ENCODE measurements around the gene ZNF503. TPM values are rescaled to one million over a fixed set of nuclear protein-coding genes. Genes with fewer than 3 reads are reported as not detected.

ZNF503 gene, protein sequence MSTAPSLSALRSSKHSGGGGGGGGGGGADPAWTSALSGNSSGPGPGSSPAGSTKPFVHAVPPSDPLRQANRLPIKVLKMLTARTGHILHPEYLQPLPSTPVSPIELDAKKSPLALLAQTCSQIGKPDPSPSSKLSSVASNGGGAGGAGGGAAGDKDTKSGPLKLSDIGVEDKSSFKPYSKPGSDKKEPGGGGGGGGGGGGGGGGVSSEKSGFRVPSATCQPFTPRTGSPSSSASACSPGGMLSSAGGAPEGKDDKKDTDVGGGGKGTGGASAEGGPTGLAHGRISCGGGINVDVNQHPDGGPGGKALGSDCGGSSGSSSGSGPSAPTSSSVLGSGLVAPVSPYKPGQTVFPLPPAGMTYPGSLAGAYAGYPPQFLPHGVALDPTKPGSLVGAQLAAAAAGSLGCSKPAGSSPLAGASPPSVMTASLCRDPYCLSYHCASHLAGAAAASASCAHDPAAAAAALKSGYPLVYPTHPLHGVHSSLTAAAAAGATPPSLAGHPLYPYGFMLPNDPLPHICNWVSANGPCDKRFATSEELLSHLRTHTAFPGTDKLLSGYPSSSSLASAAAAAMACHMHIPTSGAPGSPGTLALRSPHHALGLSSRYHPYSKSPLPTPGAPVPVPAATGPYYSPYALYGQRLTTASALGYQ
- polyA plus RNA-seq (2013, experiment 1 of 2; ENCODE audit: insufficient read length) = 50.9 TPM
- 56.1 TPM for polyA plus RNA-seq (2013, experiment 2 of 2; ENCODE audit: insufficient read length)

GRCh38 chr10:75401569-75402485 lies at the start of gene ZNF503:
TSS of gene ZNF503 (minus strand) at chr10:75401764. CDS start at chr10:75401419, 345 bp downstream.
- peak; percentile 100 for DNase-seq

DNA sequence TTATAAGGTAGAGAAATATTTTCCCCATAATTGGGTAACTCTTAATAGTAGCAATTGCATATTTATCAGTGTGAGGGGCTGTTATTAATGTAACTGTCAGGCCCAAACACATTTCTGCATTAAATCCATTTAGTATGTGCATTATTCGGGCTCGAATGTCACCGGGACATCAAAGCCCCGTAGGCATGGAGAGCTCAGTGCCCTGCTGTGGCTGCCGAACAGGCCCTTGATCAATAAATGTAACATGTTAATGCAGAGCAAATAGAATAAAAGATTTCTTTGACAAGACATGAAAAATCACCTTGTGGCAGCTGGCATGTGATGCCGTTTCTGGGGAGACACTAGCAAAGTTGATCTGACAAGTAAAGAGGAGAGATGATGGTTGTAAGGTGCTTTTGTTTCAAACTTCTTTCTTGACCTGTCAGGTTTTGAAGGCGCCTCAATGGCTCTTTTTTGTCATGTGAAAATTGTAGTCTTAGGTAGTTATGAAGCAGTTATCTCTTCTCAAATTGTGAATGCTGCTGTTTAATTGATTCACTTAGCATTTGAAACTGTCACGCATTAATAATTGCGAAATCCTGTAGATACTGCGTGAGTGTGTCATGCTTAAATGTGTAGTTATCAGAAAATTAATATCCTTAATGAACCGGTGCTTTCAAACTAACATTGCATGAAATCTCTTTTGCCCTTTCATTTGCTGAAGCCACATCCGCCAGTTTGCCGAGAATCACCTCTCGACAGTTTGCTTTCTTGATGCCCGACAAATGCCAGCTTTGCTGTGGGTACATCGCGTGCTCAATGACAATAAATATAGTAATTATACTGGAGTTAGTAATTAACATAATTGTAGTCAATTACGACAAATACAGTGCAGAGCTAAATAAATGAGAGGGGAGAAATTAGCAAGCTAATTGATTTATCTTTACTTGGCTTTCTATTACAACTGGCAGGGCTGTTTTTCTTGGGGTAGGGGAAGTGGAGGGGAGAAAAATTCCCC lies 49.4 kb upstream of the ZNF503 start:
- DNase-seq = no peak

- DNase-seq = no peak
Observed at GRCh38 chr10:75450075-75450445, 48.5 kb upstream of the ZNF503 start.

DNA sequence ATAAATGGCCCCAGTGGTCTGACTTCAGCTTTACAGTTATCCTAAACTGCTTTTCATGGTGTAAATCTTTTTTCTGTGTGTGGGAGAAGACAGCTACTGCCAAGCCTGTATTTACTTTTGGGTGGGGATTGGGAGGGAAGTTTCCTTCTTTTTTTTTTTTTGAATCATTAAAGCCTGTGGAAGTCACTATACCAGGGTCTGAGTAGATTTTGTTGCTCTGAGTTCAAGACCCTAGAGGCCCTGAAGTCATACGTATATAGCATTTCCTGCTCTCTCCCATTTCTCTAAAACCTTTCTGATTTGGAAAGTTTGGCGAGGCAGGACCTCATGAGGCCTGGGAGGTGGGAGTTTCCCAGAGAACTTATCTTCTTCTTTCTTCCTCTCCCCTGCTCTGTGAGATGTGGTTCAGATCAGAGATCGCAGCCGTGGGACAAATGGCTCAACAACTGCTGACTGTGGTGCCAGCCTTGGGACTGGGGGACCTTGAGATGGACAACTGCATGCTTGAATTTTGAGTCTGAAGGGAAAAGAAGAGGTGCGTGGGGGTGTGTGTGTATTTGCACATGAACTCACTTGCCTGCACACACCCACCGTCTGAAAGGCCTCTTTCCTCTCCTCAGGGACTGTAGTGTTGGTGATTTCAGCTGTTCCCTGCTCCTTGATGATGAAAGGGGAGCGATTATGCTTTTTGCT lies 48.0 kb upstream of the ZNF503 start:
- DNase-seq = no peak

DNA sequence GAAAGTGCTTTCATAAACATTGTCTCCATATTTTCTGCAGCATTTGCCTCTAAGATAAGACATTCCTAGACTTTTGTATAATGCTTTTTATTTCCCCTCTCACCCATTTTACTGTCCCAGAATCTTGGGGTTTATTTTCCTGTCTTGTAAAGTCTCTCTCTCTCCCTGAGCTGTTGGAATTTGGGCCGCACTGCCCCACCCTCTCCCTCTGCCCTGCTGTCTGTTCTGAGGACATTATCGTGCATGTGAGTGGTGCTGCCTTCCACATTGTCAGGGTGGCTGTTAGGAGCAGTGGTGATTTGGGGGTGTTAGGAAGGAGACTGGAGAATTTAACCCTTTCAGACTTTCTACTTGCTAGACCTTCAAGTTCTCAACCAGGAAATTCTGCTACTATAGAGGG lies 46.6 kb upstream of the ZNF503 start:
- DNase-seq = no peak

GRCh38 chr10:75446508-75446907 lies 44.9 kb upstream of the ZNF503 start:
- DNase-seq = no peak

- DNase-seq = no peak
Observed at GRCh38 chr10:75444781-75445386, 43.3 kb upstream of the ZNF503 start.

- DNase-seq = no peak
Observed at GRCh38 chr10:75443362-75443761, 41.8 kb upstream of the ZNF503 start.

- no peak for DNase-seq
Observed at GRCh38 chr10:75441682-75442081, 40.1 kb upstream of the ZNF503 start.

DNA sequence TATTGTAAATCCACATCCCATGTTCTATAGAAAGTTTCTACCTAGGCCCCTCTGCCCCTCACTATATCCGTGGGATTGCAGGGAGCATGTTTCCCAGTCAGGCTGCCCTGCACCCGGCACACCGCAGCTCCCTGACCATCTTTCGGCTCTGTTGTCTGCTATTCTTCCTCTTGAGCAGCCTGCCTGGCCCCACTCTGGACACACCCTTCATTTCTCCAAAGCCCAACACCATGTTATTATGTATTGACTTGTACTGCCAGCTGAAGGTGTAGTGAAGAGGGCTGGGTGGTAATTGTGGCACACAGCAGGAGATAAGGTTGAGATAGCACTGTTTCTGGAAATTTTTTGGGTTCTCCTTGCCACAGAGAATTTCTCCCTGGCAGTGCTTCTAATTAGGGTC lies 39.6 kb upstream of the ZNF503 start:
- DNase-seq = no peak

GRCh38 chr10:75440271-75440793 lies 38.8 kb upstream of the ZNF503 start:
- no peak for DNase-seq

- DNase-seq = no peak
Observed at GRCh38 chr10:75439811-75440210, 38.2 kb upstream of the ZNF503 start.

- no peak for DNase-seq
Observed at GRCh38 chr10:75438275-75438674, 36.7 kb upstream of the ZNF503 start.

DNA sequence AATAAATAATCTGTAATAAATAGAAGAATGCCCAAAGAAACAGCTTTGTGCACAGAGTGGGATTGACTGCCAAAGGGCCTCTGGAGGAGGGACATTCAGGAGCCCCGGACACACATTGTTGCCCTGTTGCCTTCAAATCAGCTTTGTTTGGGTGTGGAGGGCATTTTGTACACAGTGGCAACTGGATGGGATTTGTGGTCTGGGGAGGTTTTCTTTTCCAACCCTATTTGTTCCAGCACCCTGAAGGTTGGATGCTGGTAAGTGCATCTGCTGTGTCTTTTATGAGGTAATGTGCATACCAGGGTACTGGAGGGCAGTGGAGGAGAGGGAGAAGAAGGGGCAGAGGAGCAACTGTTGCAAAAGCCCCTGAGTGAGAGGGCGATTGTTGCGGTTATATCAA lies 36.1 kb upstream of the ZNF503 start:
- DNase-seq = no peak

GRCh38 chr10:75436896-75437295 lies 35.3 kb upstream of the ZNF503 start:
- DNase-seq = no peak

DNA sequence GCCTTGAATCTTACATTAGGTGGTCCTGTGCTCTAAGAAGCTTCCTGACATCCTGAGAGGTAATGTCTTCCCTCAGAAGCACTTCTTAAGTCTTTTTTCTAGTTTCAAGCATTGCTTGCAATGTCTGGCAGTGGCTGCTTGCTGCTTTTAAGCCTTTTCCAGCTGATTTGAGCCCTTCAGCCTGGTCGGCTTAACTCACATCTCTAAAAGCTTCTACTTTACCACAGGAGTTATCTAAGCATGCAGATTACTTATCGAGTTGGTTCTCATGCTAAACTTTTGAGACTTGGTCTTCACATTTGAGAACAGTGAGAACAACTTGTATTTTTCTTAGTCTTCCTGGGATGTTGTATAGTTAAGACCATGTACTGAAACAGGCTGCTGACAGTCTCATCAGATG lies 33.7 kb upstream of the ZNF503 start:
- DNase-seq = no peak

- DNase-seq = no peak
Observed at GRCh38 chr10:75434291-75434690, 32.7 kb upstream of the ZNF503 start.

GRCh38 chr10:75433216-75433615 lies 31.7 kb upstream of the ZNF503 start:
- no peak for DNase-seq

- DNase-seq = no peak
Observed at GRCh38 chr10:75432763-75433162, 31.2 kb upstream of the ZNF503 start.

DNA sequence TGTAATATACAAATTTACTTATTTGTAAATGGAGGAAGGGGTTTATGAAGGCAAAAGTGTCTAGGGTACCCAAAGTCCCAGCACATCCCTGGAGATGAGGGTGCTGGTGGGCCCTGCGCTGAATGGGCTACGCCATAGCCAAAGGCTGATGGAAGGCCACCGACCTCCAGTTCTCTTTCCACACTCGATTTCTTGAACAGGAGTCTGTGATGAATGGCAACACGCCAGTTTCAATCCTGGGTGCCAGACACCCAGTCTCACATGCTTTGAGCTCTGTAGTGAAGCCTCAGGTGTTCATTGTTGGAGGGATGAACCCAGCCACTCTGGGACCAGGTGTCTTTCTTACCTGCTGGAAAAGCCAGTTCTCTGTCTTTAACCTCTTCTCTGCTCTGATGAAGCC lies 30.6 kb upstream of the ZNF503 start:
- no peak for DNase-seq

All from fibroblast of skin of abdomen (primary cell).